Measurements from ENCODE around the gene HPD.
"Not testable (repeated sequence)": the region's sequence is repeated elsewhere in the genome, so short reads cannot be mapped to it uniquely, and the experiment has no call there.

Gene HPD

DNA sequence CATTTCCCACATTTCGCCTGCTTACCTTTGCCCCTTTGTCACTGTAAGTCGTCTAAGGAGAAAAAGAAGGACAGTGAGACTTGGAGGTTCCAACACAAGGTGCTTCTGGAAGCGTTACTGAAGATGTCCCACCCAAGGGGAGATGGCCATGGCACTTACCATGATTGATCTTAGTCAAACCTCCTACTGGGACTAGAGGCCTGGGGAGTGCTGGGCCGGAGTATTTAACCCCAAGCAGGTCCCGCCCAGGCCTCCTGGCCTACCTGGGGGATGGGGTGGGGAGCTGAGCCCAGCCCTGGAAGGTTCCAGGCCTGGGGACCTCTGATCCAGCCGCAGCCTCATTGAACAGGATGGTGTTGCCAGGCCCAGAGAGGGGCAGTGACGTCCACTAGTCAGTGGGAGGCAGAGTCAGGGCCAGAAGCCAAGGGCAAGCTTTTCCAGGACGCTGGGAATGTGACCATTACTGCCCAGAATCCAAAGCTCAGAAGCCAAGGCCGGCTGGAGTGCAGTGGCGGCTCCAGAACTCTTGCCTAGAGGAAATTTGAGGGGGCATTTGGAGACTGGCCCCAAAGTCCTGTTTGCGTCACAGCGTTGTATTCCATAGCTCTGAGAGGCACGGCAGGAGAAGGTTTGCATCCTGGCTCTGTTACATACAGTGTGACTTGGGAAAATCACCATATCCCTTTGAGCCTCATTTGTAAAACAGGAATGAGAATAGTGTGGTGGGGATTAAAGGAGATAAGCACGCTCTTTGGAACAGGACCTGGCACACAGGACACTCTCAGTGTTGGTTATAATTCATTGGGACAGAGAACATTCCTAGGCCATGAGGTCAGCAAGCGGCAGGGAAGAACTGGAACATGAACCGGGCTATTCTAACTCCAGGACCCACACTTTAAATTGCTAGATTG is at the start of gene HPD:
HPD (minus strand) TSS at position 198 of the 911 bp plus-strand sequence; CDS start at position 162, 36 bp downstream.
- DNase-seq, result peak; percentile 78

DNA sequence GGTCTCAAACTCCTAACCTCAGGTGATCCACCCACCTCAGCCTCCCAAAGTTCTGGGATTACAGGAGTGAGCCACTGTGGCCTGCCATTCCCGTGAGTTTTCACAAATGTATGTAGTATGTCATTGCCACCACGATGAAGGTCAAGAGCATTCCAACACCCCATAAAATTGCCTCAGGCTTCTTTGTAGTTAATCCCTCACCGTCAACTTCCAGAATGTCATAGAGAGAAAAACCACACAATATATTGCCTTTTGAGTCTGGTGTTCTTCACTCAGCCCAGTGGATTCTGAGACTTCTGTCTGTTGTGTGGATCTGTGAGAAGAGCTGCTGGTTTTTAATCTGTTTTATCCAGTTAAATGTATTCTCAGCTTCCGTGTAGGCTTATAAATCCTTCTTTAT is 47.1 kb upstream of the HPD start:
- DNase-seq, result no peak

DNA sequence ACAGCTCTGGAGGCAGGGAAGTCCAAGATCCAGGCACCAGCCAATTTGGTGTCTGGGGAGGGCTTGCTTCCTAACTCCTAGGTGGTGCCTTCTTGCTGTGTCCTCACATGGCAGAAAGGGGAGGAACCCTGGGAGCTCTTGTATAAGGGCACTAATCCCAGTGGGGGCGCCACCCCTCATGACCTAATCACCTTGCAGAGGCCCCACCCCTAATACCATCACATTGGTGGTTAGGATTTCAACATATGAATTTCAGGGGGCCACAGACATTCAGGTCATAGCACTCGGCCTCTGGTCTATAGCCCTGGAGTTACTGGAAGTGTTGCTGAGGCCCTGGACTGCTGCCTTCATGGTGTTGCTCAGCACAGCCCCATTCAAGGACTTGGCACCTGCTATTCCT is 44.5 kb upstream of the HPD start:
- no peak for DNase-seq

DNA sequence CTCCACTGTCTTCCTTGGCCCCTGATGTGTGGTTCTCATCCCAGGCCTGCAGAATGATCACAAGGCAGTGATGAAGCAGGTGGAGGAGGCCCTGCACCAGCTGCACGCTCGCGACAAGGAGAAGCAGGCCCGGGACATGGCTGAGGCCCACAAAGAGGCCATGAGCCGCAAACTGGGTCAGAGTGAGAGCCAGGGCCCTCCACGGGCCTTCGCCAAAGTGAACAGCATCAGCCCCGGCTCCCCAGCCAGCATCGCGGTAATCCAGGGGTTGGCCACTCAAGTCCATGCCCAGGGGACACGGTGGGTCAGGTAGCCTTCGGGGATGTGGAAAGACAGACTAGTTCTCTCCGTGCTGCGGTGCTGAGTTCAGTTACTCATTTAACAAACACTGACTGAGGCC is 40.9 kb upstream of the HPD start:
- DNase-seq, result no peak

DNA sequence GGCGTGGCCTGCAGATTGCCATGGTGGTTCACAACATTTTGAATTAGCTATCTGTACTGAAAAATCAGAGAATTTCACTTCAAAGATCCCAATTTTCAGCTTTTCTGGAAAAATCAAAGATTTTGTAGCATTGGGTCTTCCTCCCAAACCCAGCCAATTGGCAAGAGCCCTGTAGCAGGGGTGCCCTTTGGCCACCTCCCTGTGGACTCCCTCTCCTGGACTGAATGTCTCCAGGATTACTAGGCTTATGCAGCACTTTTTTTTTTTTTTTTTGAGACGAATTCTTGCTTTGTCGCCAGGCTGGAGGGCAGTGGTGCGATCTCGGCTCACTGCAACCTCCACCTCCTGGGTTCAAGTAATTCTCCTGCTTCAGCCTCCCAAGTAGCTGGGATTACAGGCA is 39.6 kb upstream of the HPD start:
- no peak for DNase-seq

DNA sequence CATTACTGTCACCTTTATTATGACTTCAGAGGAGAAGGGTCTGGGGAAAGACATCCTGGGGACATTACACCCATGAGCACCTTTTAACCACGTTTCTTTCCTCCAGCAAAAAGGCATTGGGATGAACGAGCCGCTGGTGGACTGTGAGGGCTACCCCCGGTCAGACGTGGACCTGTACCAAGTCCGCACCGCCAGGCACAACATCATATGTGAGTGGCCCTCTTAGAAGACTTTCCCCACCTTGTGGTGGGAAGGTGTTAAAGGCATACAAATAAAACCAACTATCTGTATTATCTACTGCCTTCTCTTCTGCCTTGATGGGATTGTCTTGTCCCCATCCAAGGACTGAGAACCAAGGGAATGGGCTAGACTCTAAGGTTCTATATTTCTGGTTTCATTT is 36.0 kb upstream of the HPD start:
- DNase-seq, result peak; percentile 35

DNA sequence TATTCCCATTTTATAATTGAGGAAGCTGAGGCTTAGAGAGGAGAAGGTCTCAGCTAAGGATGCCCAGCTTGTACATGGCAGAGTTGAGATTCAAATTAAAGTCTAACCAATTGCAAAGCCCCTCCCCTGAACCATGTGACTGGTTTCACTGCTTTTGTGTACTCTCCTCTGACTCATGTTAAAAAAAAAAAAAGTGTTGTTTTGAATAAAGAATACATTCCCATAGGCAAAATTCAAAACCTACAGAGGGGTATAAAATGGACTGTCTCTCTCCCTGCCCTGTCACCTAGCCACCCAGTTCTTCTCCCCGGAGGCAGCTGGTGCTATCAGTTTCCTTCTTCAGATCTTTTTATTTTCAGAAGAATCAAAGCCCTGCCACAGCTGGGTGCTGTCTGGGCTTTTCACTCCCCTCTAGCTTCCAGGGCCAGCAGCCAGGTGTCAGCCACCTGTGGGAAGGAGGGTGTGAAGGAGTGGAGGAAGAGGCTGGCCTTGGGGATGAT is 35.4 kb upstream of the HPD start:
- peak; percentile 63 for DNase-seq

DNA sequence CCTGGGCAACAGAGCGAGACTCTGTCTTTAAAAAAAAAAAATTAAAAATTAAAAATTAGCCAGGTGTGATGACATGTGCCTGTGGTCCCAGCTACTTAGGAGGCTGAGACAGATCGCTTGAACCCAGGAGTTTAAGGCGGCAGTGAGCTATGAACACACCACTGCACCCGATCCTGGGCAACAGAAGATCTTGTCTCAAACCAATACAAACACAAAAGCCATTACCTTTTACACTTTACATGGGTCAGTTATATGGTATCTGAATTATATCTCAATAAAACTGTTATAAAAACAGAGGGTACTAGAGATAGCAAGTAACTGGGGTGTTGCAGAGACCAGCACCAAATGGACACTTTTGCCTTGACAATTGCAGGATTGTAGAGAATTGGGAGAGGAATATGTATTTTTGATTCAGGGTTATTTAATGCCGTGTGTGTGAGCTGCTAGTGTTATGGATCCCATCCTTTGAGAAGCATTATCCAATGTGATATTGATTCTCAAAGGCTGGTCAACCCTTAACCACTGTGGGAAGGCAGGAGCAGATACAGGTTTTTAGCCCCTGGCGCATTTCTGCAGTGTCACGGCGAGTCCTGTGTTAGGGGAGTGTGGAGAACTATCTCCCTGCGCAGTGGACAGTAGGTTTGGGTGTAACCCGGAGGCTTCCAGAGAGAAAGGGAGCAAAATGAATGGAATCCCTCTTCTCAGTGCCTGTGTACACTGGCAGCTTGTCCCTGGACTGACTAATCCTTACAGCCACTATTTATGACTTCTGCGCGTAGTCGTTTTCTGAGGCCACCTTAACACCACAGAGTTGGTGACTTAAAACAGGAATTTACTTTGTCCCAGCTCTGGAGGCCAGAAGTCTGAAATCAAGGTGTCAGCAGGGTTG is 34.3 kb upstream of the HPD start:
- DNase-seq, result no peak

DNA sequence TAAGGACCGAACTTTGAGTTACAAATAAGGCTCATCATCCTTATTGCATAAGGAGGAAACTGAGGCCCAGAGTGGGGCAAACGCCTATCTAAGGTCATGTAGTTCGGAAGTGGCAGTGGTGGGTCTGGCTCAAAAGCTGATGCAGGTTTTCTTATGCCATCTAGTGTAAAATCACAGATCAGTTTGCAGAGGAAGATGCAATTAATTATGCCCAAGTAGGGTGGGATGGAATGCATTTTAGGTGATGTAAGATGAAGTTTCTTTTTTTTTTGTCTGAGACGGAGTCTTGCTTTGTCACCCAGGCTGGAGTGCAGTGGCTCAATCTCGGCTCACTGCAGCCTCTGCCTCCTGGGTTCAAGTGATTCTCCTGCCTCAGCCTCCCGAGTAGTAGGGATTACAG is 31.0 kb upstream of the HPD start:
- peak; percentile 50 for DNase-seq

DNA sequence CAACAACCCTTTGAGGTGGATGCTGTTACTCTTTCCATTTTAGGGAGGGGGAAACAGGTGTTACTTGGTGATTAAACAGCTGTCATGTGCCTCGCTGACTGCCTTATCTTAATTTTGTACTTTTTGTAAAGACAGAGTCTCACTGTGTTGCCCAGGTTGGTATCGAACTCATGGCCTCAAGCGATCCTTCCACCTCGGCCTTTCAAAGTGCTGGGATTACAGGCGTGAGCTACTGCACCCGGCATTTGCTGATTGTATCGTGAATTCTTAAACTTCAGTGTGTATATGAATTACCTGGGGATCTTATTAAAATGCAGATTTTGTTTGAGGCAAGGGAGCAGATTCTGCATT is 30.6 kb upstream of the HPD start:
- no peak for DNase-seq

GRCh38 chr12:121888478-121889273 is 30.0 kb upstream of the HPD start, which contains the start of gene PSMD9:
TSS of gene PSMD9 (plus strand) at chr12:121888790. CDS start at chr12:121888857, 67 bp downstream.
- peak; percentile 98 for DNase-seq

GRCh38 chr12:121888083-121888477 is 29.4 kb upstream of the HPD start:
- no peak for DNase-seq

GRCh38 chr12:121885129-121885528 is 26.5 kb upstream of the HPD start:
- not testable (repeated sequence) for DNase-seq

DNA sequence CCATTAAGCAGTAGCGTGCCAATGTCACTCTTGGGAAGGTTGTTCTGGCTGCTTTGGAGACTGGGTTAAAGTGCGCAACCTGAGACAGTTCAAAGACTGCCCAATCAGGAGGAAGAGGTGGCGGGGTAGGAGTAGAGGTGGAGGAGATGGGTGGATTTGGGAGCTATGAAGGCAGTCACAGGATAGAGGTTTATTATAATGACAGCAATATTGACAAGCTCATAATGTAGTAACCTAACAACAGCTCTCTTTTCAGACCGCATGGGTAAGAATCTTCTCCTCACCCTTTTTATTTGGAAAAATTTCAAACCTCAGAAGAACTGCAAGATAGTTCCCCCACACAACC is 24.6 kb upstream of the HPD start:
- no peak for DNase-seq

- DNase-seq, result not testable (repeated sequence)
Measured at GRCh38 chr12:121876080-121876447, 17.4 kb upstream of the HPD start.

GRCh38 chr12:121875582-121875981 is 16.9 kb upstream of the HPD start:
- no peak for DNase-seq

DNA sequence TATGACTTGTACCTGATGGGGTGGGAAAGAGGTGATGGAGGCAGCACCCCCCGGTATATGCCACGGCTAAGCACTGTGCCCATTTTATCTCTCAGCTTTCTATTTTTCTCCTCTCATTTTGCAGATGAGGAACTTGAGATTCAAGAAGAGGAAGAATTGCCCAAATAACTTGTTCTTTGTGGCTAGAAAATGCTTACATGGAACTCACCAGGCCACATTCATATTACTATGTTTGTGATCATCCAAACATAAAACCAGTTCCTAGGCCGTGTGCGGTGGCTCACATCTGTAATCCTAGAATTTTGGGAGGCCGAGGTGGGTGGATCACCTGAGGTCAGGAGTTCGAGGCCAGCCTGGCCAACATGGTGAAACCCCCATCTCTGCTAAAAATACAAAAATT is 15.4 kb upstream of the HPD start:
- no peak for DNase-seq

DNA sequence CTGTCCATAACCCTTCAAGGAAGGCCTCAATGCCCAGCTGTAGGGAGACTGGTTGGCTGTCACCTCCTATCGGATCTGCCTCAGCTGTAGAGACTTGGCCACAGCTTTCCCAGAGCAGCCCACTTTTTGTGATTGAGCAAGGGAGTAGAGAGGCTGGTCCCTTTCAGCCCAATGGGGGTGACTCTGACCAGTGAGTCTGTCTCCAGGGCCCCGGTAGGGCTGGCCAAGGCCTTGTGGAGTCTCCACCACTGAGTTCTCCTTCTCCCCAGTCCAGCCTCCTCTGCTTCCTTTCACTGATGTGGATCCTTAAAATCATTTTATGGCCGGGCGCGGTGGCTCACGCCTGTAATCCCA is 14.5 kb upstream of the HPD start:
- DNase-seq, result no peak

GRCh38 chr12:121872546-121873215 is 14.0 kb upstream of the HPD start:
- peak; percentile 92 for DNase-seq

GRCh38 chr12:121871467-121871866 is 12.8 kb upstream of the HPD start:
- no peak for DNase-seq

- DNase-seq, result not testable (repeated sequence)
Measured at GRCh38 chr12:121869229-121869628, 10.6 kb upstream of the HPD start.

GRCh38 chr12:121866331-121866730 is 7.7 kb upstream of the HPD start:
- DNase-seq, result peak; percentile 23

Data from fibroblast of skin of right quadriceps (primary cell).